Hypothalamus (tissue), 51 donors: ENCODE results near the gene LRRC8D.
A peak's percentile ranks its signal among the peaks of the same experiment; 100 is the strongest.

ENCODE experiments used
- DNase-seq, 51 donors: peaks; one replicate each; lab custom pipeline; 2025; lab: John Stamatoyannopoulos, UW

Gene LRRC8D

DNA sequence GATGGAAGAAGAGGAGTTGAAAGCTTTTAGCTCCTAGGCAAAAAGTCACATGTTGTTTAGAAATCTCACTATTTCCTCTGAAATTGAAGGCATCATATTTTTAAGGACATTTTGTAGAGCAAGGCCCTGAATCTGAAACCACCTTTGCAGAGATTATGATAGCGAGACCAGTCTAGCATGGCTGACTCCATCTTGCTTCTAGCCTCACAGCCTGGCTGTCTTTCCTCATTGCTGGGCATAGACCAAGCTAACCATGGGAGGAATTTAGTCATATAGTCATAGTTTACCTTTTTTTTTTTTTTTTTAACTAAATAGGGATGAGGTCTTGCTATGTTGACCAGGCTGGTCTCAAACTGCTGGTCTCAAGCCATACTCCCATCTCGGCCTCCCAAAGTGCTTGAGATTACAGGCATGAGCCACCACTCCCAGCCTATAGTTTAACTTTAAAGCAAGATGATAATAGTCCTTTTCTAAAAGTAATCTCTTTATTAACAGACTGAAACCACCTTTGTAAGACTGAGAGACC, 131.8 kb downstream of the LRRC8D start:
- DNase-seq: no peak

DNA sequence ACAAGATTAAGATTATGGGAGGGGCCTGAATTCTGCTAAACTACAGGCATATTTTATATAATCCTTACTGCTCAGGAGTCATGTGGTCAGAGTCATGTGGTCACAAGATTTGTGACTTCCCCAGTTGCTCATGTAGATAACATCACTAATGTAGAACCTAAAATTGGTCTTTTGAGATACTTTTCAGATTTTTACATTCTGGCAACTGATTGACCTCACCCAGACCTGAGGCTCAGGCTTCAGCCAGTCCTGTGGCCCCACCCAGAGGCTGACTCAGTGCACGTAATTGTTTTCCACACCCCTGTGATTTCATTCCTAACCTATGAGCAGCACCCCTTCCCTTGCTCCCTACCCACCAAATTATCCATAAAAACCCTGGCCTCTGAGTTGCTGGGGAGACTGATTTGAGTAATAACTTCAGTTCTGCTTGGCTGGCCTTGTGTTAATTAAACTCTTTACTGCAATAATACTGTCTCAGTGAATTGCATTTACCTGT, 132.3 kb downstream of the LRRC8D start:
- peak in 2 of 51 donors; percentile 3 to 11 for DNase-seq

DNA sequence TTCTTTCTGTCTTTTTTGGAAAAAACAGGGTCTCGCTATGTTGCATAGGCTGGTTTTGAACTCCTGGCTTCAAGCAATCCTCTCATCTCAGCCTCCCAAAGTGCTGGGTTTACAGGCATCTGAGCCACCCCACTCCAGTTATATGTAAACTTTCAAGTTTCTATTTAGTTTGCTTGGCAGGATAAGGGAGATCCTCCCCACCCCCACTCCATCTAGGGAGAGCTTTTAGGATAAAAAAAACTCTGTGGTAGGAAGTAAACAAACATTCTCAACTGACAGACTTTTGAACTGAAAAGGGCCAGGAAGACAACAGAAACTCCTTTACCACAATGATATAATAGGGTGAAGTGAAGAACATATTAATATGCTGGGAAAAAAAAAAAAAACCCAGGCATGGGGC, 133.1 kb downstream of the LRRC8D start:
- no peak for DNase-seq

GRCh38 chr1:89954401-89954800, 133.6 kb downstream of the LRRC8D start:
- DNase-seq: no peak

DNA sequence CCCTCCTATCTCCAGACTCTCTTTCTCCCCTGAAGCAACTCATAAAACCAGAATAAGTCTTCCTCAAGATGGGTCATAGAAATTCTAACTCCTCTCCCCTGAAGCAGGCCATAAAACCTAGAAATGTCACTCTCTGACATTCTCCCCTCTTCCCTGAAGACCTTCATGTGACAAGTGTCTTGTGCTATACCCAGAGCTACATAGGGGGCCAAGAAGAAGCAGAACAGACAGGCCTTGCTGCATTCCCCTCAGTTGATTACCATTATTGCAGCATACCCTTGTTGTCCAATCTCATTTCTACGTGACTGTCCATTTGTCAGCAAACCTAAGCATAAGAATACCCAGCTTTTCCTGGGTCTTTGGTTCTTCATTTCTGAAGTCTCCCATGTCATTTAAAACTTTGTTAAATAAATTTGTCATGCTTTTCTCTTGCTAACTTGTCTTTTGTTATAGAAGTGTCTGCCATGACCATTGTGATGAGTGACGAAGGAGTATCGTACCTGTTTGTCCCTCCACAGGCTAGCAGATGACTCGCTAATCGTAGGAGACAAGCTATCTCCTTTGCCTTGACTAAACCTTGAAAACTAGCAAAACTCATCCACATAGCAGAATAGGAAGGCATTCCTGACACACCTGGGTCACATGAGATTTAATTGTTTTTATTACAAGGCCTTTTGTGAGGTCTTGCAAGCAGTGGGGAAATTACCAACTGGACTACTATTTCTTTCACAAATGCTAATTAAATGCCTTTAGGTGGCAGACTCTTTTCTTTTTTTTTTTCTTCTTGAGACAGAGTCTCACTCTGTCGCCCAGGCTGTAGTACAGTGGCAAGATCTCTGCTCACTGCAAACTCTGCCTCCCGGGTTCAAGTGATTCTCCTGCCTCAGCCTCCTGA, 134.7 kb downstream of the LRRC8D start:
- DNase-seq: no peak

DNA sequence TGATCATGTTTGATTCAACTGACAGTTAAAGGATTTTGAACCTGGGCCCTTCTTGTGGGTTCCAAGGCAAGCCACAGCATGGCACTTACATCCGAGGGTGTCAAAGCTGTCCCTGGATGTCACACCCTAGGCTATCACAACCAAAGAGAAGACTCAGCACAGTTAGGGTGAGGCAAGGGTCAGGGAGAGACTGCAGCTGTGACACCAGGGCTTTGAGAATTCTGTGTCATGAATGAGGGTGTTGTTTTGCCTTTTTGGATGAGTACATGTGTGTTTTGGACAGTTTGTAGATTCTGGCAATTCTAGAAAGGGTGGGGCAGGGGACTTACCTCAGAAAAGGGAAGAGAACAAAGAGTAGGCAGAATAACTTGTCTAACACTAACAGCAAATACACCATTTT, 136.3 kb downstream of the LRRC8D start:
- DNase-seq: peak in 1 of 51 donors; percentile 35

- no peak for DNase-seq
Measured at GRCh38 chr1:89958851-89959654, 138.2 kb downstream of the LRRC8D start.

- DNase-seq: no peak
Measured at GRCh38 chr1:89959719-89960118, 138.9 kb downstream of the LRRC8D start.

GRCh38 chr1:89962024-89962741, 141.4 kb downstream of the LRRC8D start:
- DNase-seq: no peak

- no peak for DNase-seq
Measured at GRCh38 chr1:89962742-89963075, 141.9 kb downstream of the LRRC8D start.

DNA sequence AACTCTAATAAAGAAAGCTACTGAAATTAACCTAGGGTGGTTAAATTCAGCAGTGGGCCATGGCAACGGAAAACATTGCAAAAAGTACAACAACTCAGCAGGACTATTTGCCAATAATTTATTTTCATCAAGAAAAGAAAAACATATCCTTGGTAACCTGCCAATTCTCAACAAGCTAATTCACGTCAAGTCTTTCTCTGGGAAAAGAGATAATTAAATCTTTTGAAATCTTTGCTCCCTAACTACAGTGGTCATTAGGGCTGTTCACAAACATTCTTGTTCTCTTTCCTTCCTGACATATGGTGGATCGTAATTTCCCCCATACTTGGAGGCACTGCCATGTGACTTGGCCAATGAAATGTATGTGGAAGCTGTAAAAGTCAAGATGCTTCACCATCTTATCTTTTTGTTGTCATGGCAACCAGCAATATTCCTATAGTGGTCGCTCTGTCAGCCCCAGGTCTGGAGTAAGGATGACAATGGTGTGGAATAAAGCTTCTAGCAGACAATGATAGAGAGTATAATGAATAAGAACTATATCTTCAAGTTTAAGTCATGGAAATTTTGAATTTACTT, 144.4 kb downstream of the LRRC8D start:
- DNase-seq: no peak

DNA sequence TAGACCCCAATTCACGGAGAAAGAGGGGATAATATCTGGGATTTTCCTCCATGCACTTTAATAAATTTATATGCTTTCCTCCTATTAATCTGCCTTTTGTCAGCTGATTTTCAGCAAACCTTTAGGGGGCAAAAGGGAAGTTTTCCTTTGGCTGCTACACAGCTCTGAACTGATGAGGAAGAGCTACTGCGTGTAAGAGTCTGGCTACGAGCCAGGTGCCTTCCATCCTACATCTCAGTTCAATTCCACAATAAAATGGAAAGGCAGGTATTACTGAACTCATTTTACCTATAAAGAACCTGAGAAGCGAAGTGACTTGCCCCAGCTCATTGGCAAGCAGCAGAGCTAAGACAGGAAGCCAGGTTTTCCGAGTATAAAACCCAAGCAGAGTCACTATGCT, 145.8 kb downstream of the LRRC8D start:
- no peak for DNase-seq

- no peak for DNase-seq
Measured at GRCh38 chr1:89971600-89971999, 150.8 kb downstream of the LRRC8D start.

- DNase-seq: no peak
Measured at GRCh38 chr1:89972024-89972423, 151.2 kb downstream of the LRRC8D start.

GRCh38 chr1:89973471-89974127, 152.8 kb downstream of the LRRC8D start:
- DNase-seq: no peak

- DNase-seq: no peak
Measured at GRCh38 chr1:89974256-89974655, 153.4 kb downstream of the LRRC8D start.

DNA sequence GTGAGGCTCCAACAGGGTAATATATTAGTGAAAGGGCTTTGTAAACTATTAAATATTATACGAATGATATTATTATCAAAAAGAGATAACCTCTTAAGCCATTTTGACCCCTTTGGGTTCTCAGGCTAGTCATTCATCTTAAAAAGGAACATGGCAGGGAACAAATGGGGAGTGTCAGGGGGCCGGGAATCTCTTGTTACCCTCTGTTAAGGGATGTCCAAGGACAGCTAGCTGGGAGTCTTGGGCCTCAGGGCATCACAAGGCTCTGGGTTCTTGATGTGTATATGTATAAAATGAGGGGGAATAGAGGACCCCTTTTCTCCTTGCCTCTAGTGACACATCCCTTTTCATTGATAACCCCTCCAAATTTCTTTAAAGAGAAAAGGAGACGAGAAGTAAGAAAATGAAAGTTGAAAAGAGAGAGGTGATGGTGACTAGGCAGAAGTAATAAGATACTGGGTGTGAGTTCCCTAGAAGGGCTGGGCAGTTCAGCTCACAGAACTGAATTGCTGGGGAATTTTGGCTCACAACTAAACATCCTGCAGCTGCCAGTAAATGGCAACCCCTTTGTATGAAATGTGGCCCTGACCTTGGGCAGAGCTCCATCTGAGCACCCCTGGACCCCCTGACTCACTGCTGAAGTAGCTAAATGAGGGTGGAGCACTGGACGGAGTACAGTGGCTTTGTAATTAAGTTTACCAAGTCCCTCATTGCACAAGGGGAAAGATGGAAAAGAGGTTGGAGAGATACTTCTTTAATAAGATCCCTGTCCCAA, 154.1 kb downstream of the LRRC8D start:
- DNase-seq: no peak

- peak in 1 of 51 donors; percentile 20 for DNase-seq
Measured at GRCh38 chr1:89975540-89976125, 154.8 kb downstream of the LRRC8D start.

DNA sequence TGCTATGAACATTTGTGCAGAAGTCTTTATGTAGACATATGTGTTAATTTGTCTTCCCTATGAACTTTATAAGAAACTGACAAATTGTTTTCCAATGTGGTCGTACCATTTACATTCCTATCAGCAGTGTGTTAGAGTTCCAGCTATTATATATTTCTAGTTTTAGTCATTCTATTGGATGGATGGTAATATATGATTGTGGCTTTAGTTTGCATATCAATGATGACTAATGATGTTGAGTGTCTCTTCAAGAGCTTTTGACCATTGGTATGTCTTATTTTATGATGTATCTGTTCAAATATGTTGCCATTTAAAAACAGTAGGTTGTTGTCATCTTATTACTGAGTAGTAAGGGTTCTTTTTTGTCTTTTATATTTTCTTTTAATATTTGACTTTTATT, 157.9 kb downstream of the LRRC8D start:
- no peak for DNase-seq
